Chondrocyte (in vitro differentiated cells): ENCODE measurements around the gene RGS16. TPM values are rescaled to one million over a fixed set of nuclear protein-coding genes. Genes with fewer than 3 reads are reported as not detected.

Source experiments
- DNase-seq: peaks from one replicate; pipeline ENCODE4 v3.0.0; 2021; ENCODE audit warnings: mixed read lengths, low spot score
- H3K27ac Mint-ChIP-seq: one replicate; pipeline ENCODE4 v1.8.0; 2021; ENCODE audit warnings: mild to moderate bottlenecking, moderate library complexity, mixed read lengths; ENCODE audit not compliant: unreplicated experiment
- H3K27me3 Mint-ChIP-seq: 2 replicates; pipeline ENCODE4 v1.8.0; 2021; ENCODE audit warnings: low read depth, mixed read lengths
- H3K36me3 Mint-ChIP-seq: 2 replicates; pipeline ENCODE4 v1.8.0; 2021; ENCODE audit warnings: low read depth, mixed read lengths
- H3K4me1 Mint-ChIP-seq: 2 replicates; pipeline ENCODE4 v1.8.0; 2021; ENCODE audit warnings: low read depth, mild to moderate bottlenecking, mixed read lengths
- H3K4me3 Mint-ChIP-seq: one replicate; pipeline ENCODE4 v1.8.0; 2021; ENCODE audit warnings: mild to moderate bottlenecking, moderate library complexity, mixed read lengths; ENCODE audit not compliant: unreplicated experiment
- H3K9me3 Mint-ChIP-seq: 2 replicates; pipeline ENCODE4 v1.8.0; 2021; ENCODE audit warnings: low read depth, mixed read lengths
- CTCF ChIP-seq: fragments of 200-600 bp; sonication (generic); IDR thresholded peaks from 2 replicates; pipeline ENCODE4 v1.5.0; 2021; ENCODE audit warnings: antibody characterized with exemption, mild to moderate bottlenecking, moderate library complexity
- total RNA-seq: library from RNA; stranded (reverse); gene quantifications from 3 replicates; pipeline ENCODE4 v1.2.1, GENCODE V29; 2021

RGS16 gene
- total RNA-seq, 1 donor from 2014 or later: 7.7 TPM

- Mint-ChIP-seq H3K4me1 (peaks cover 9% of the 10 kb centered on the region), H3K36me3 (peaks cover 23% of the 10 kb centered on the region)
- no peak for DNase-seq
Measured at GRCh38 chr1:182575540-182576149, 28.5 kb downstream of the RGS16 start.

DNA sequence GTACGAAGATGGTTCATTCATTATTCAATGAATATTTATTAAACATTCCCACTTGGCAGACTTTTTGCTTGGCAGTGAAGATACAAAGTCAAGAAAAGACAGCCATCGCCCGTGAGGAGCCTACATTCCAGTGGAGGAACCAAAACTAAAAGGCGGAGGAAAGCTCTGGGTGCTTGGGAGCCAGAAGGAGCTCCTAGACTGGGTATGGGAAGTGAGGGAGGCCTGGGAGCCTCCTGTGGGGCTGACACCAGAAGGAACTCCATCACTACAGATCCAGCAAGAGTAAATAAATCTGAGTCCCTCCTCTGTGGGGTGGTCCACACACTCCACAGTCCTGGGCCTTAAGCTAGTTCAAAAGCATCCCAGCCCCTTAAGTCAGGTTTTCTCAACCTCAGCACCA, 30.0 kb downstream of the RGS16 start:
- Mint-ChIP-seq H3K4me1 (peaks cover 9% of the 10 kb centered on the region), H3K9me3 (no peaks in the 10 kb centered on the region), H3K27me3 (no peaks in the 10 kb centered on the region), H3K4me3 (no peak overlapping the region), H3K27ac (no peak overlapping the region), H3K36me3 (peaks cover 14% of the 10 kb centered on the region)
- no peak for DNase-seq
- TF ChIP-seq CTCF: no peak

More at GRCh38 chr1:182575540-182576149, 28.5 kb downstream of the RGS16 start:
- no peak overlapping the region for H3K4me3 Mint-ChIP-seq
- no peaks in the 10 kb centered on the region for H3K9me3 Mint-ChIP-seq
- TF ChIP-seq CTCF: no peak
- H3K27ac Mint-ChIP-seq: no peak overlapping the region
- H3K27me3 Mint-ChIP-seq: no peaks in the 10 kb centered on the region

GRCh38 chr1:182570611-182570970, 33.6 kb downstream of the RGS16 start:
- peaks cover 3% of the 10 kb centered on the region for H3K36me3 Mint-ChIP-seq
- TF ChIP-seq CTCF: no peak
- no peak overlapping the region for H3K27ac Mint-ChIP-seq
- no peaks in the 10 kb centered on the region for H3K27me3 Mint-ChIP-seq
- peaks cover 6% of the 10 kb centered on the region for H3K4me1 Mint-ChIP-seq
- no peak overlapping the region for H3K4me3 Mint-ChIP-seq
- H3K9me3 Mint-ChIP-seq: no peaks in the 10 kb centered on the region
- DNase-seq: no peak

DNA sequence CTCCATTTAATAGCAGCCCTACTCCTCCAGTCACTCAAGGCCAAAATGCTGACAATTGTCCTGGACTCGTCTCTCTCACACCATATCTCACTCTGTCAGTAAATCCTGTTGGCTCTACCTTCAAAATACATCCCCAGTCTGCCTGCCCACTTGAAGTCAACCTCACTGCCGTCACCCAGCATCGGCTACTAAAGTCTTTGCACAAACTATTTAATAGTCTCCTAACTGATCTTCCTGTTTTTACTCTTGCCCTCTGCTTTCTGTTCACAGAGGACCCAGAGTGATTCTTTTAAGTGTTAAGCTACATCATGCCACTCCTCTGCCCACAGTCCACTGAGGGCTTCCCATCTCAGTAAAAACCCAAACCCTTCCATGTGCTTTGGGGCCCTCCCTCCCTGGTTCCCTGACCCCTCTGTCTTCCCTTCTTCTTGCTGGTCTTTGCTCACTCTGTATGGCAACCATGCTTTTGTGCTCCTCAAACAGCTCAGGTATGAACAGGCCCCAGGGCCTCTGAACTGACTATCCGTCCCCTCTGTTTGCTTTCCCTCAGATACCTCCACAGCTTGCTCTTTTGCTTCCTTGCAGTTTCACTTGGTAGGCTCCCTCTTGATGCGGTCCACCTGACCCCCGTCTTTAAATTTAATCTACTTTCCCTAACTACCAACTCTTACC, 34.1 kb downstream of the RGS16 start:
- no peaks in the 10 kb centered on the region for H3K36me3 Mint-ChIP-seq
- no peak overlapping the region for H3K4me3 Mint-ChIP-seq
- no peak for TF ChIP-seq CTCF
- peaks cover 3% of the 10 kb centered on the region for H3K4me1 Mint-ChIP-seq
- H3K9me3 Mint-ChIP-seq: peaks cover 4% of the 10 kb centered on the region
- no peaks in the 10 kb centered on the region for H3K27me3 Mint-ChIP-seq
- H3K27ac Mint-ChIP-seq: no peak overlapping the region
- DNase-seq: no peak

- peaks cover 5% of the 10 kb centered on the region for H3K9me3 Mint-ChIP-seq
Measured at GRCh38 chr1:182568647-182569284, 35.4 kb downstream of the RGS16 start.

More at GRCh38 chr1:182568647-182569284, 35.4 kb downstream of the RGS16 start:
- DNase-seq: no peak
- no peak overlapping the region for H3K27ac Mint-ChIP-seq
- H3K27me3 Mint-ChIP-seq: no peaks in the 10 kb centered on the region
- peaks cover 3% of the 10 kb centered on the region for H3K4me1 Mint-ChIP-seq
- no peak for TF ChIP-seq CTCF
- no peak overlapping the region for H3K4me3 Mint-ChIP-seq
- no peaks in the 10 kb centered on the region for H3K36me3 Mint-ChIP-seq
